Stimulated activated CD8-positive, alpha-beta memory T cell treated with anti-CD3 and anti-CD28 coated beads, Interleukin-12 subunit alpha, Interleukin-12 subunit beta, amount 100 ng/mL, for 24 hours (primary cell): ENCODE measurements around the gene BCLAF1.
"Not testable (repeated sequence)": the region's sequence is repeated elsewhere in the genome, so short reads cannot be mapped to it uniquely, and the experiment has no call there.

Experiments
- DNase-seq: peaks from one replicate; pipeline ENCODE4 v3.0.0-alpha.2; 2020; ENCODE audit errors: extremely low read depth

Gene BCLAF1

DNA sequence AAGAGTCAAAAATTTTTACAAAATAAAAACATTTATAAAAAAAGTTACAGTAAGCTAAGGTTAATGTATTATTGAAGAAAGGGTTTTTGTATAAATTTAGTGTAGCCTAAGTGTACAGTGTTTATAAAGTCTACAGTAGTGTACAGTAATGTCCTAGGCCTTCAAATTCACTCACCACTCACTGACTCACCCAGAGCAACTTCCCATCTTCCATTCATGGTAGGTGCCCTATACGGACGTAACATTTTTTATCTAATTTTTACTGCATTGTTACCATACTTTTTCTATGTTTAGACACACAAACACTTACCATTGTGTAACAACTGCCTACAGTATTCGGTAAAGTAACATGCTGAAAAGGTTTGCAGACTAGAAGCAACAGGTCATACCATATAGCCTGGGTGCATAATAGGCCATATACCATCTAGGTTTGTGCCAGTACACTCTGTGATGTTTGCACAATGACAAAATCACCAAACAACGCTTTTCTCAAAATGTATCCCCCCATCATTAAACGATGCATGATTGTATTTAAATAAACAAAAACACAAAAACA lies 45.5 kb downstream of the BCLAF1 start:
- DNase-seq: no peak

GRCh38 chr6:136236466-136237293 lies 53.0 kb downstream of the BCLAF1 start:
- no peak for DNase-seq

DNA sequence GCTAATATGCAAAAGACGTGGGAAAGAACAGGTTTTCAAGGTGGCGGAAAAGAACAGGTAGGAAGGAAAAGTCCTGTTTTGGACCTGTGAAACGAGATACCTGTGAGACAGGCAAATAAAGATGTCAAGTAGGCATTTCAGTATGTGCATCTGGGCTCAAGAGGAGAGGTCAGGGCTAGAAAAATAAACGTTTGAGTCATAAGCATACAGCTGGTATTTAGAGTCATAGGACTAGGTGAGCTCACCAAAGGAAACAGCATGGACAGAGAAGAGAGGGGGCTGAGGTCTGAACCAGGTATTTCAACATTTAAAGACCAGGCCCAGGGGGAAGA lies 54.4 kb downstream of the BCLAF1 start:
- DNase-seq: no peak

DNA sequence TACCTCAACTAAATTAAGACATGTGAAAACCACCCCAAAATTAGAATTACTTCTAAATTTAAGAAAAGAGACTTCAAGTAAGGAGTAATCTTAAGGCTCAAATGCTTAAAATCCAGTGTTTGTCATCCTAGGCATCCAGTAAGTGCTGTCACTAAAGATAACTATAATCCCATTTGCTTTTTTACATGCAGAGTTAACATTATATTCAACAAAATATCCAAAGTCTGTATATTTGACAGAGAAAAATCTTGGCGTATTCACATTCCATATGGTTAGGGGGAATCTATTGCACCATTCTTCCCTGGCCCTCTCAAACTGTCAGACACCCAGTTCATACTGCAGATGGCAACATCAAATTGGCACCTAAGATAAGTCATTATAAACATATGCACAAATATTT lies 56.9 kb downstream of the BCLAF1 start:
- no peak for DNase-seq

DNA sequence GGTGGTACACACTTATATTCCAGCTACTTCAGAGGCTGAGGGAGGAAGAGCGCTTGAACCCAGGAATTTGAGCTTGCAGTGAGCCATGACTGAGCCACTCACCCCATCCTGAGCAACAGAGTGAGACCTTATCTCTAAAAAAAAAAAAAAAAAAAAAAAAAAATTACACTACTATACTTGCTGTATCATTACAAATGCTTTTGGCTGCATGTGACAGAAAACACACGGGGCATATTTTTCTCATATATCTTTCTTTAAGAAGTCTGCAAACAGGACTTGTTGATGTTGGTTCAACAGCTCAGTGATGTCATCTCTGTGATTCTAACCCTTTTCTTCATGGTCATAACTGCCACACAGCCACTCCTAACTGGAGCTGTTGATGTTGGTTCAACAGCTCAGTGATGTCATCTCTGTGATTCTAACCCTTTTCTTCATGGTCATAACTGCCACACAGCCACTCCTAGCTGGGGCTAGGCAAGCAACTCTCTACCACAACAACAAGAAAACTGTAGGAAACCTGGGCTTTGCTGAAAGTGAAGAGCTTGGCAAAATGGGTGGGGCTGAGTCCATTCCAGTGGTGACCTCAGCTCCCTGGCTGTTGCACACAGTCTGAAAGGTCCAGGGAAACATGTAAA lies 59.3 kb downstream of the BCLAF1 start:
- no peak for DNase-seq

- DNase-seq: no peak
Measured at GRCh38 chr6:136228814-136229213, 60.8 kb downstream of the BCLAF1 start.

GRCh38 chr6:136226674-136227377 lies 62.8 kb downstream of the BCLAF1 start:
- no peak for DNase-seq

DNA sequence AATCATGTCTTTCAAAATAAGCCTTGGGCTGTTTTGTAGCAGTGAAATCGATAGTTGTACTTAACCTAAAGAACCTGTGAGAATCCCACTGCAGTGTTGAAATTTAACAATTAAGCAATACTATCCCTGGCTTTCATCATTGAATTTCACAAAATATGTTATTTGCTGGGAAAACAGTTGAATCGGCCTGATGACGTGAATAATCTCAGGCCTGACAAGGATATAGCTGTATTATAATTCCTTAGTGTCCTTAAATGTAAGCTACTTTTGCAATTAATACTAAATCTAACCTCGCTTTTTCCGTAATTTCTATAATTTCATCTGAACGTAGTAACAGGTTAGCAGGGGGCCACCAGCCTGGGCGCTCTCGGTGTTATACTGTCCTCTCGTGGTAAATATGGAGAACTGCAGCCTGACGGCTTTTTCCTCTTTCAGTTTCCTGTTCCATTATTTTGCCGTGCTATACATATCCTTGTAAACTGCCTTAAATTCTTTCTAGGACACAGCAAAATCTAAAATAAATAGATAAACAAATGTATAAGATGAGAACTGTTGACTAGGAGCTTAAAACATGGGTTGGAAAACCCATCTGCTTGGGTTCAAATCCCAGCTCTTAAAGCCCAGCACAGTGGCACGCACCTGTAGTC lies 63.5 kb downstream of the BCLAF1 start:
- DNase-seq: no peak

GRCh38 chr6:136225496-136225895 lies 64.2 kb downstream of the BCLAF1 start:
- DNase-seq: peak; percentile 16

DNA sequence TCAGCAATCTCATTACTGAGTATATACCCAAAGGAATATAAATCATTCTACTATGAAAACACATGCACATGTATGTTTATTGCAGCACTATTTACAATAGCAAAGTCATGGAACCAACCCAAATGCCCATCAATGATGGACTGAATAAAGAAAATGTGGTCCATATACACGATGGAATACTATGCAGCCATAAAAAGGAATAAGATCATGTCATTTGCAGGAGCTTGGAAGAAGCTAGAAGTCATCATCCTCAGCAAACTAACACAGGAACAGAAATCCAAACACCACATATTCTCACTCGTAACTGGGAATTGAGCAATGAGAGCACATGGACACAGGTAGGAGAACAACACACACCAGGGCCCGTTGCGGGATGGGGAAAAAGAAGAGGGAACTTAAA lies 64.7 kb downstream of the BCLAF1 start:
- not testable (repeated sequence) for DNase-seq

DNA sequence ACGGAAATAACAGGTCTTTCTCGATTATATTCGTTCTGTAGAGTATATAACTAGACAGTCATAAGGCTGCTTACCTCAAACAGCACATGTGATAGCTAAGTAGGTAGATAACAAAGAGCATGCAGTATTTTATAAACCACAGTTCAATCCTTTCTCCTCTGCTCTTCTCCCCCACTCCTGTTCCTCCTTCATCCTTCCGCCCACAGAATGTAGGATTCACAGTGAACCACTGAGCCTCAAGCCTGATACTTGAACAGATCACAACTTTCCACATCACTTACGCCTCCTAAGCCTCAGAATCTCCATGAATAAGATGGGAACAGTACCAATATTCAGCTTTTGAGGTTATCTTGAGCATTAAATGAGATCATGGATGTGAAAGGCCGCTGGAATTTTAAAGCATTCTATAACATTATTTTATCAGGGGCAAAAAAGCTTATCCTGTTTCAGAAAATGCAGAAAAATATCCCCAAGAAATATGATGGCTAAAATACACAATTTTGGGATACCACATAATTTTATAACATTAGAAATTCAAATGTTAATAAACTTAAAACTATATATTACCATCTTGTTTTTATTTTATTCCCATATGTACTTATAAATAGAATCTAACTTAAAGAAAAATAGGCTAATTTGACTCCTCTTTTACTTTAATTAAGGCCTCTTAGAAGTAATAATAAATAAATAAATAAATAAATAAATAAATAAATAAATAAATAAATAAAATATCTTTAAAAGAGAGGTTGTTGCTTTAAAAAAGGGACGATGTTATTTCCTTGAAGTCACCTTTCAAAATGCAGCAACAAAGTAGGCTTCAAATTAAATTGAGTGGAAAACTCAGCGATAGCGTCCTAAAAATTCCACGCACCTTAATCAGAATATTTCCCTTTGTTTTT lies 72.9 kb downstream of the BCLAF1 start:
- no peak for DNase-seq

DNA sequence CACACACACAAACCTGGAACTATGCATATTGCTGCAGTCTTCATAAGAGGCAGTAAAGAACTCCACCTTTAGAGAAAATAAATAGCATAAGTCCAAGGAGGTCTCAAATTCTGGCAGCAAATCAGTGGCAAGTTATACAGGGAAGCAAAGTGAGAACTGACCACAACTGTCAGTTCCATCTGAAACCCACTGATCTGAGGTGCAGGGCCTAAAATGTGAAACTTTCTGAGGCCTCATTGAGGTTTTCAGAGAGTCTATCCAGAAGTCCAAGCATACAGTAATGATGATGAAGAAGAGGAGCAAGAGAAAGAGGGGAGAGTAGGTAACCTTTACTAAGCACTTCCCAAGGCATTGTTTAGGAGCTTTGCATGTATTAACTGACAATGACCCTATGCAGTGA lies 75.8 kb downstream of the BCLAF1 start:
- no peak for DNase-seq

DNA sequence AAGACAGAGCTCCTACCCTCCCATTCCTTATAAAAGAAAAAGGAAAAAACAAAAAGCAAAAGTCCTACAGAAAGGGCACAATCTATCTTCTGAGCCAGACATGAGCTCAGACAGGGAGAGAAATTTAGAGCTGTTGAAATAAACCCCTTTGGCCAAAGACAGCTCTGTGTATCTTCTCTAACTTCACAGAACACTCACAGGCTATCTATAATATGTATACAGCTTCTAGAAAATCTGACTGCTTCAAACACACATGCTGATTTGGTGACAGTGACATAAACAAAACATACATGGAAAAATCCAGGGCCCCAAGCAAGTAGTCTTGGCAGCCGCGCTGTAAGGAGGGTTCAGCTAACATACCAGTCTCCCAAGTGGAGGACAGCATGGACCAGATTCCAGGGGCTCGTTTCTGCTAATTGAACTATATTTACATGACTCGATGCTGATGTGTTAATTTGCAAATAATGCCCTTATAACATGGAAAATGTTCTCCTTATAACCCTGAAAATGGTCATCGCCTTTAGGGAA lies 76.6 kb downstream of the BCLAF1 start:
- DNase-seq: no peak

- no peak for DNase-seq
Measured at GRCh38 chr6:136212608-136213007, 77.0 kb downstream of the BCLAF1 start.

GRCh38 chr6:136210398-136211165 lies 79.1 kb downstream of the BCLAF1 start:
- no peak for DNase-seq

DNA sequence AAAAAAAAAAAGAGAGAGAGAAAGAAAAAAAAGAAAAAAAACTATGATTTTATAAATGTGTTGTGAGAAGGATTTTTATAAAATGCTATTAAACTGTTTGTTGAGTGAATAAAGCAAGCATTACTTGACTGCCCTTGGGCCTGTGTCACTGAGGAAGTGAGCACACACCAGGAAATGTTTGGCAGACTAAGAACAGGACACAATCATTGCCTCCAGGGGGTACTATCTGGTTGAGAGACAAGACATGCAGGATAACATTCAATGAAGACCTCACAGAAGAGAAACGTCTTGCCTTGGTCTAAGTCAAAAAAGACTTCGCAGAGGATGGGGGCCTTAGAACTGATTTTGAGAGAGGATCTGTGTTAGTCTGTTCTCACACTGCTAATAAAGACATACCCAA lies 80.2 kb downstream of the BCLAF1 start:
- no peak for DNase-seq

DNA sequence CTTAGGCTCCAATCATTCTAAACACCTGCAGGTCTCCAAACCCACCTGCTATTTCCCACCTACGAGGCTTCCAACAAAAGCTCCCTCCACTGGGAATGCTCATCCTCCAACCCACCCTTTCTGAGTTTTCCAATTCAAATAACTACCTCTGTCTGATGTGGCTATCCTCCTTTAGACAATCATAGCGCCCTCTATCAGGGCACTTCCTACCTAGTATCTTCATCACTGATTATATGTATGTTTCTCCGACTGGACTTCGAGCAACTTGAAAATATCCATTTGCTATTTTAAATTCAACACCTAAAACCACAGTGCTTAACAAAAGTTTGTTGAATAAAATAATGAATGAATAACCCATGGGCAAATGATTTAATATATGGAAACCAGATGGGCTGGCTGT lies 80.9 kb downstream of the BCLAF1 start:
- DNase-seq: no peak
